VCaP (cell line): ENCODE measurements around the gene DDX20.

Experiments used
- H3K27ac ChIP-seq: fragments of 450-650 bp; 2 replicates; pipeline ENCODE4 v1.5.1; 2017
- CTCF ChIP-seq: fragments of 450-650 bp; conservative IDR thresholded peaks from 2 replicates; pipeline ENCODE4 v1.5.1; 2017; ENCODE audit warnings: mild to moderate bottlenecking, moderate library complexity

The DDX20 gene

DNA sequence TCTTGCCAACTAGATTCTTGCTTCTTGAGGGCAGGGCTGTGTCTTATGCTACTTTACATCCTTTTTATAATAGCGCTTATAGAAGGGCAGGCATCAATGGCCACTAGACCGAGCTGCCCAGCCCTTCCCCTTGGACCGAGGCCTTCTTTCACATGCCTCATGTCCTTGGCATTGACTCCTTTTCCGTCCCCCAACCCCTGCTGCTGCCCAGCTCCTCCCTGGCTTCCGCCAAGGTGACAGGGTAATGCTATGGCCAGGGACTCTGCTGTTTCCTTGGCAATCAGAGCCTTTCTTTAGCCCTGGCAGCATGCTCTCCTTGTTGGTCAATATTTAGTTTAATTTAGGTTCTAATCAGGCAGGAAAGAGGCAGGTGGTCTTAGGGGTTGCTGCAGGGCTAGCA lies 48.2 kb downstream of the DDX20 start:
- no peak for TF ChIP-seq CTCF
- H3K27ac ChIP-seq: no peak overlapping the region

DNA sequence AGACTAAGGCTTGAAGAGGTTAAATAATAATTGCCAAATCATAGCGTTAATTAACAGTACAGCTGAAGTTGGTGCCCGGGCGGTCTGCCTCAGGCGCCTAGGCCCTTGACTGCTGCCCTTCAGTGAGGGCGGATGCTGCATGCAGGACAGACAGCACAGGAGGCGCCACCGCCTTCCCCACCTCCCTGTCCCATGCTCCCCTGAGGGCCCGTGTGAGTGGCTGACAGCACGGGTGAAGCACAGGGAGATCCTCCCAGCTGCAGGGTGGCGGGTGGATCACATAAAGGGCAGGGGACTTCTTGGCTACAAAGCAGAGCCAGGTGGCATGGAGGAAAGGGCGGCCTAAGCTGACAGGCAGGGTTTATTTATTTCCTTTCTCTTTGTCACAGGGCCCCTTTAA lies 49.1 kb downstream of the DDX20 start:
- H3K27ac ChIP-seq: no peak overlapping the region
- TF ChIP-seq CTCF: no peak

DNA sequence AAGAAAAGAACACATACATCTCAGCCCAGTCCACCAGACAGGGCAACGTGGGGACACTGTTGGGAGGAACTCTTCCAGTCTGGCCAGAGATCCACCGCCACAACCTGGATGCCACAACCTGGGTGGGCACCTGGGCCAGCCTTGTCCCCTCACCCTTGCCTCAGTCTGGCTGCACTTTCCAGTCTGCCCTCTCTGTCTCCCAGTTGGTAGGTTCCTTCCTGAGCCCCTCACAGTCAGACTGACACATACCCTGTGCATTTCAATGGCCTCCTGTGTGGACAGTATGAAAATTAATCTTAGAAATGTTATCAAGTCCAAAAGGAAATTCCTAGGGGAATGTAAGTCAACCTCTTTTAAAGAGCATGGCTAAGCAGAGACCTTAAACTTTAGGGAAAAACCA lies 49.5 kb downstream of the DDX20 start:
- no peak for TF ChIP-seq CTCF
- no peak overlapping the region for H3K27ac ChIP-seq

DNA sequence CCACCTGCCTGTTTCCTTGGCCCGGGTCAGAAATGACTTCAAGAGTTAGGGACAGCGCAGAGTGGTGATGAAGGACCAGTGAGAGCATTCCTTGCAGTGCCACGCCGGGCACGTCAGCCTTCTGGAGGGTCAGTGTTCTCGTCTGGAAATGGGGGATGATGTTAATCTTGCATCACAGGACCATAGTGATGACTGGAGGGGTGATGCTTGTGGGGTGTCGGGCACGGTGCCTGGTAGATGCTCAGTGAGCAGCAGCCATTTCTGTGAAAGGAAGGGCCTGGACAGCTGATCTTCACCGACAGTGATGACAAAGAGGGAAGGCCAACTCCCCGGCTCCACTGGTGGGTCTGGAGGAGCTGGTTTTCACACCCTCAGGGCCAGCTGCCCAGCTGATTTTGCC lies 56.2 kb downstream of the DDX20 start:
- no peak for TF ChIP-seq CTCF
- H3K27ac ChIP-seq: no peak overlapping the region

GRCh38 chr1:111812306-111812705 lies 56.6 kb downstream of the DDX20 start:
- no peak overlapping the region for H3K27ac ChIP-seq
- TF ChIP-seq CTCF: no peak

- H3K27ac ChIP-seq: no peak overlapping the region
- no peak for TF ChIP-seq CTCF
Measured at GRCh38 chr1:111813440-111814304, 58.0 kb downstream of the DDX20 start.

GRCh38 chr1:111814305-111814628 lies 58.6 kb downstream of the DDX20 start:
- no peak for TF ChIP-seq CTCF
- no peak overlapping the region for H3K27ac ChIP-seq
